A673 (cell line): Measurements from ENCODE around the gene CDCP2. TPM values are rescaled to one million over a fixed set of nuclear protein-coding genes. Genes with fewer than 3 reads are reported as not detected.

Experiments used
- BruUV-seq: library from RNA; stranded (reverse); fragments of 400-500 nt; replicated peaks from 2 replicates; lab custom pipeline; 2021; lab: Mats Ljungman, UMichigan
- CTCF ChIA-PET: fragments of 300-600 bp; sonication (Branson Sonifier 250); formaldehyde crosslinking; loops from one replicate; lab custom pipeline; 2022; ENCODE audit warnings: antibody characterized with exemption; lab: Charles Lee
- POLR2A ChIA-PET: fragments of 300-600 bp; sonication (Branson Sonifier 250); formaldehyde crosslinking; loops from one replicate; lab custom pipeline; 2022; ENCODE audit warnings: antibody characterized with exemption; ENCODE audit not compliant: low non-redundant PET; lab: Charles Lee
- DNase-seq: peaks from one replicate; pipeline ENCODE4 v3.0.0-alpha.2; 2015; ENCODE audit warnings: low spot score
- H3K27ac ChIP-seq: fragments of 200-600 bp; sonication (generic); 2 replicates; pipeline ENCODE4 v1.5.1; 2016; ENCODE audit warnings: mixed run types, low read depth, mild to moderate bottlenecking, mixed read lengths, antibody characterized with exemption, low read length; ENCODE audit not compliant: poor library complexity, severe bottlenecking
- H3K27me3 ChIP-seq: fragments of 200-600 bp; sonication (generic); replicated peaks from 2 replicates; pipeline ENCODE4 v1.6.1; 2017; ENCODE audit warnings: mixed run types, low read depth, mild to moderate bottlenecking, mixed read lengths, antibody characterized with exemption, low read length; ENCODE audit not compliant: insufficient read depth, poor library complexity
- H3K36me3 ChIP-seq: fragments of 200-600 bp; sonication (generic); 2 replicates; pipeline ENCODE4 v1.6.1; 2016; ENCODE audit warnings: mixed run types, mild to moderate bottlenecking, mixed read lengths, antibody characterized with exemption, low read length; ENCODE audit not compliant: insufficient read depth, poor library complexity, severe bottlenecking
- H3K4me1 ChIP-seq: fragments of 200-600 bp; sonication (generic); 2 replicates; pipeline ENCODE4 v1.6.1; 2017; ENCODE audit warnings: mixed run types, mild to moderate bottlenecking, mixed read lengths, antibody characterized with exemption, low read length; ENCODE audit not compliant: insufficient read depth, poor library complexity, severe bottlenecking
- H3K4me3 ChIP-seq: fragments of 200-600 bp; sonication (generic); 2 replicates; pipeline ENCODE4 v1.5.1; 2016; ENCODE audit warnings: low read depth, mixed run types, mild to moderate bottlenecking, mixed read lengths, low read length; ENCODE audit not compliant: poor library complexity, severe bottlenecking
- H3K9me3 ChIP-seq: fragments of 200-600 bp; sonication (generic); 2 replicates; pipeline ENCODE4 v1.6.1; 2016; ENCODE audit warnings: mixed run types, low read depth, mild to moderate bottlenecking, mixed read lengths, antibody characterized with exemption, low read length; ENCODE audit not compliant: poor library complexity, severe bottlenecking
- EZH2 ChIP-seq: fragments of 200-600 bp; sonication (generic); IDR thresholded peaks from 2 replicates; pipeline ENCODE4 v1.6.1; 2017; ENCODE audit warnings: borderline replicate concordance, low read depth, mild to moderate bottlenecking, mixed read lengths, antibody characterized with exemption, low read length; ENCODE audit not compliant: poor library complexity, severe bottlenecking
- intact Hi-C: fragments of 100-400 bp; cut with micrococcal nuclease; formaldehyde crosslinking; loops from one replicate; pipeline ENCODE4 v1.10.0; 2022; ENCODE audit not compliant: unreplicated experiment
- total RNA-seq: library from RNA; stranded (reverse); gene quantifications from 2 replicates; pipeline ENCODE4 v1.2.3, GENCODE V29; 2021
- TF ChIP-seq, protein P1 (sequence below): fragments of 300-800, 200-600 bp; sonication (generic); conservative IDR thresholded peaks from 2 replicates; pipeline ENCODE4 v1.5.1; 2017; ENCODE audit warnings: low read depth, mild to moderate bottlenecking, antibody characterized with exemption, low read length, moderate library complexity, mixed read lengths

Gene CDCP2
- total RNA-seq, 1 experiment from 2014 or later, result not detected

DNA sequence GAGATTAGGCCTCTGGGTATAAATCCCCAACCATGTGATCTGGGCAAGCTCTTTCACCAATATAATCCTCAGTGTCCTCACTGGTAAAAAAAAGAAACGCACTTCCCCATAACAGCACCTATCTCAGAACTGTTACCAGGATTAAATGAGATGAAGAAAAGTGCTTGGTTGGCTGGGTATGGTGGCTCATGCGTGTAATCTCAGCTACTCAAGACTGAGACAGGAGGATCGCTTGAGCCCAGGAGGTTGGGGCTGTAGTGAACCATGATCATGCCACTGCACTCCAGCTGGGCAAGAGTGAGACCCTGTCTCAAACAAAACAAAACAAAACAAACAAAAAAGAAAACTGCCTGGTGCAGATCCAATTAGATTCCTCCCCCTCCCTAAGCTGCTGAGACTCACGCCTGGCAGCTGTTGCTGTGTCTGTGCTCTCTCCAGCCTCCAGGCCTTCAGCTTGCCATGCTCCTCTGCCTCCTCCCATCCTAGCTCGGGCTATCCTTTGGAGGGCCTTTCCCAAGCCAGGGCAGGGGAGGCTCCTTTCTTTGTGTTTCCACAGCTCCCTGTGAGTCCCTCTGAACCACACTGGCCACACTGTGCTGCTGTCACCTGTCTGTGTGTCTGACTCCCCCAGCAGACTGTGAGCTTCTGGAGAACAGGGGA is 28.0 kb upstream of the CDCP2 start:
- Histone ChIP-seq H3K4me1 (no peaks in the 10 kb centered on the region), H3K9me3 (no peaks in the 10 kb centered on the region), H3K27ac (no peak overlapping the region), H3K27me3 (no peaks in the 10 kb centered on the region), H3K4me3 (no peak overlapping the region), H3K36me3 (no peaks in the 10 kb centered on the region)
- ChIA-PET POLR2A (no interaction called here), CTCF (interaction anchor here (0.5 to 1.3 kb wide), 2 partner anchors 160 to 308 kb away, joined by 4 to 12 read pairs; no protein-coding TSS in a partner anchor)
- no TSS peak for BruUV-seq
- intact Hi-C loops, result no loop called here
- TF ChIP-seq, protein P1, sequence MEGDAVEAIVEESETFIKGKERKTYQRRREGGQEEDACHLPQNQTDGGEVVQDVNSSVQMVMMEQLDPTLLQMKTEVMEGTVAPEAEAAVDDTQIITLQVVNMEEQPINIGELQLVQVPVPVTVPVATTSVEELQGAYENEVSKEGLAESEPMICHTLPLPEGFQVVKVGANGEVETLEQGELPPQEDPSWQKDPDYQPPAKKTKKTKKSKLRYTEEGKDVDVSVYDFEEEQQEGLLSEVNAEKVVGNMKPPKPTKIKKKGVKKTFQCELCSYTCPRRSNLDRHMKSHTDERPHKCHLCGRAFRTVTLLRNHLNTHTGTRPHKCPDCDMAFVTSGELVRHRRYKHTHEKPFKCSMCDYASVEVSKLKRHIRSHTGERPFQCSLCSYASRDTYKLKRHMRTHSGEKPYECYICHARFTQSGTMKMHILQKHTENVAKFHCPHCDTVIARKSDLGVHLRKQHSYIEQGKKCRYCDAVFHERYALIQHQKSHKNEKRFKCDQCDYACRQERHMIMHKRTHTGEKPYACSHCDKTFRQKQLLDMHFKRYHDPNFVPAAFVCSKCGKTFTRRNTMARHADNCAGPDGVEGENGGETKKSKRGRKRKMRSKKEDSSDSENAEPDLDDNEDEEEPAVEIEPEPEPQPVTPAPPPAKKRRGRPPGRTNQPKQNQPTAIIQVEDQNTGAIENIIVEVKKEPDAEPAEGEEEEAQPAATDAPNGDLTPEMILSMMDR, result no peak
- no peak for TF ChIP-seq EZH2
- no peak for DNase-seq

DNA sequence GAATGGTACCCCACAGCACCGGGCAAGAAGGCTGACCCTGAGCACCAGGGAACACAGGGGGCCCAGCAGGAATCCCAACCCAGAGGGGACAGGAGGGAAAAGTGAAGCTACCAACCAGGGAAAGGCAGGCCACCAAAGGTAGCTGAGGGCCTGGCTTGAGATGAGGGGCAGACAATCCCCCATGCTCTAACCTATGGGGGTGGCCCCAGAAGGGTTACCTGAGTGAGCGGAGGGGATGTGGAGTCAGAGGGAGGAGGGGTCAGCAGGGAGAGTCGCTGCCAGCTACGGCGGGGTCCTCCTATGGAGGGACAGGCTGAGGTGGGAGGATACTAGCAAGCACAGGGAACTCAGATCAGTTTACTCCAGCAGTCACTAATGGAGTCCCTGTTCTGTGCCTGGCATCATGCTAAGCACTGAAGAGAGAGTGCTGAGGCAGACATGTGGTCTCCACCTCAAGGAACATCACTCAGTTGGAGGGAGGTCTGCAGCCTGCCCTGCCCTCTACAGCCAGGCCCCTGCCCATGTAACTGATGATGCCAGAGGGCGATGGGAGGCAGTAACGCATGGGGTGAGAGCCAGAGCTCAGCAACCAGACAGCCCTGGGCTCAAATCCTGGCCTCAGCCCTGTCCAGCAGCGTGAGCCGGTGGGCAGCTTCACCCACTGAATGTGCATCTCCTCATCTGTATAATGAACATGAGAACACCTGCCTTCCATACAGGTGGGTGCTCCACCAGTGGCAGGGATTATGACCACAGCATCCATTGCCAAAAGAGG is 25.7 kb upstream of the CDCP2 start:
- no peaks in the 10 kb centered on the region for H3K9me3 ChIP-seq
- BruUV-seq, result no TSS peak
- ChIA-PET CTCF (interaction anchor here (0.6 kb wide), 1 partner anchor 18 kb away, joined by 3 read pairs; no protein-coding TSS in a partner anchor), POLR2A (no interaction called here)
- H3K27ac ChIP-seq, result no peak overlapping the region
- H3K36me3 ChIP-seq, result no peaks in the 10 kb centered on the region
- H3K4me1 ChIP-seq, result no peaks in the 10 kb centered on the region
- DNase-seq, result no peak
- H3K27me3 ChIP-seq, result no peaks in the 10 kb centered on the region
- H3K4me3 ChIP-seq, result no peak overlapping the region
- TF ChIP-seq, protein P1, result no peak
- TF ChIP-seq EZH2, result no peak
- intact Hi-C loops, result no loop called here

DNA sequence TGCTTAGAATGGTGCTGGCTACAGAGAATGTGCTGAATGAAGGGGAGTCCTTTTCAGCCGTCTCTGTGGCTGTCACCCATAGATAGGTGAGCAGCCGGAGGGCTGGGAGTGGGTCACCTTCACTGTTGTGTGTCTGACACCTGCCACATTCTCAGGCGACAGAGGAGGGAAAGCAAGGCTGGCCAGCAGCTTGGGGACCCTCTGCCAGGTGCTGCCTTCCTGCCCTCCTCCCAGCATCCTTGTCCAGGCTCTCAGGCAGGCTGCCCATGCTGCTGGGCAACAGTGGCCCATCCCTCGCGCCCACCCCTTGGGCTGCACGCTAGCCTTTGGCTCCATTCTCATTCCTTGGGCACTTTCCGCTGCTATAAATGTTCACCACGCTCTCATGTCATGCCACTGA is 24.9 kb upstream of the CDCP2 start:
- intact Hi-C loops, result no loop called here
- H3K27me3 ChIP-seq, result no peaks in the 10 kb centered on the region
- CTCF ChIA-PET, result no interaction called here
- no peaks in the 10 kb centered on the region for H3K36me3 ChIP-seq
- no peak overlapping the region for H3K4me3 ChIP-seq
- no peaks in the 10 kb centered on the region for H3K4me1 ChIP-seq
- no peak for DNase-seq
- no peaks in the 10 kb centered on the region for H3K9me3 ChIP-seq
- TF ChIP-seq, protein P1, result no peak
- no peak for TF ChIP-seq EZH2
- H3K27ac ChIP-seq, result no peak overlapping the region
- BruUV-seq, result no TSS peak
- POLR2A ChIA-PET, result no interaction called here
